HG03280 (cell line): ENCODE data around the gene OSBP.
A peak's percentile ranks its signal among the peaks of the same experiment; 100 is the strongest.

Source experiments
- ATAC-seq: cut with Tn5 transposase; IDR thresholded peaks from one replicate; pipeline ENCODE4 v1.9.1; 2021; ENCODE audit warnings: mild to moderate bottlenecking, moderate library complexity; ENCODE audit not compliant: unreplicated experiment

The OSBP gene

GRCh38 chr11:59607703-59608454, 7.7 kb downstream of the OSBP start:
- no peak for ATAC-seq

- no peak for ATAC-seq
Observed at GRCh38 chr11:59602432-59602831, 13.1 kb downstream of the OSBP start.

- no peak for ATAC-seq
Observed at GRCh38 chr11:59601788-59602187, 13.8 kb downstream of the OSBP start.

GRCh38 chr11:59600636-59601035, 14.9 kb downstream of the OSBP start:
- no peak for ATAC-seq

GRCh38 chr11:59600234-59600633, 15.3 kb downstream of the OSBP start:
- ATAC-seq, result no peak

- ATAC-seq, result no peak
Observed at GRCh38 chr11:59598961-59599360, 16.6 kb downstream of the OSBP start.

GRCh38 chr11:59584294-59584693, 31.3 kb downstream of the OSBP start:
- no peak for ATAC-seq

GRCh38 chr11:59582006-59582405, 33.6 kb downstream of the OSBP start:
- ATAC-seq, result no peak

- no peak for ATAC-seq
Observed at GRCh38 chr11:59578369-59578768, 37.2 kb downstream of the OSBP start.

- ATAC-seq, result no peak
Observed at GRCh38 chr11:59575505-59575904, 40.1 kb downstream of the OSBP start.

- no peak for ATAC-seq
Observed at GRCh38 chr11:59574932-59575502, 40.6 kb downstream of the OSBP start.

- ATAC-seq, result no peak
Observed at GRCh38 chr11:59574467-59574866, 41.1 kb downstream of the OSBP start.

GRCh38 chr11:59573216-59573615, 42.4 kb downstream of the OSBP start:
- no peak for ATAC-seq

- ATAC-seq, result no peak
Observed at GRCh38 chr11:59572091-59572490, 43.5 kb downstream of the OSBP start.

GRCh38 chr11:59562292-59562691, 53.3 kb downstream of the OSBP start:
- ATAC-seq, result no peak

- peak; percentile 40 for ATAC-seq
Observed at GRCh38 chr11:59560702-59561473, 54.7 kb downstream of the OSBP start.

- ATAC-seq, result peak; percentile 36
Observed at GRCh38 chr11:59560290-59560701, 55.3 kb downstream of the OSBP start.

- peak; percentile 1 for ATAC-seq
Observed at GRCh38 chr11:59559886-59560285, 55.7 kb downstream of the OSBP start.

GRCh38 chr11:59558270-59558643, 57.3 kb downstream of the OSBP start:
- ATAC-seq, result no peak

GRCh38 chr11:59556917-59557348, 58.6 kb downstream of the OSBP start:
- no peak for ATAC-seq

- no peak for ATAC-seq
Observed at GRCh38 chr11:59556115-59556916, 59.3 kb downstream of the OSBP start.
